Mesodermal cell (in vitro differentiated cells): ENCODE data around the gene SFXN2.

Experiments used
- H3K27ac ChIP-seq: 2 replicates; pipeline ENCODE4 v1.7.0; 2013; ENCODE audit warnings: mild to moderate bottlenecking, low read depth, low read length, moderate library complexity; ENCODE audit not compliant: severe bottlenecking
- H3K36me3 ChIP-seq: 2 replicates; pipeline ENCODE4 v1.7.1; 2013; ENCODE audit warnings: mild to moderate bottlenecking, low read length, moderate library complexity; ENCODE audit not compliant: control insufficient read depth, insufficient read depth
- H3K4me1 ChIP-seq: one replicate; pipeline ENCODE4 v1.7.1; 2013; ENCODE audit warnings: mild to moderate bottlenecking, low read length; ENCODE audit not compliant: insufficient read depth, control insufficient read depth, poor library complexity, severe bottlenecking
- H3K4me3 ChIP-seq: 2 replicates; pipeline ENCODE4 v1.7.0; 2013; ENCODE audit warnings: low read length, control low read depth, mild to moderate bottlenecking; ENCODE audit not compliant: insufficient read depth, poor library complexity, severe bottlenecking; ENCODE audit errors: extremely low read depth
- H3K9me3 ChIP-seq: 2 replicates; pipeline ENCODE4 v1.7.1; 2013; ENCODE audit warnings: mild to moderate bottlenecking, low read length, moderate library complexity; ENCODE audit not compliant: control insufficient read depth
- WGBS, 2 experiments: methylation state at CpG; one replicate each; pipeline ENCODE4 v1.1.5; 2013; ENCODE audit warnings: missing lambda C conversion rate in 2 of 2; ENCODE audit not compliant: insufficient coverage in 2 of 2; 5-methylcytosine and 5-hydroxymethylcytosine counted together

SFXN2 gene

GRCh38 chr10:102769375-102770107 is 55.1 kb downstream of the SFXN2 start:
- Histone ChIP-seq H3K9me3 (no peaks in the 10 kb centered on the region), H3K4me3 (no peak overlapping the region), H3K27ac (peak overlapping the region; percentile 76), H3K4me1 (peaks cover 27% of the 10 kb centered on the region), H3K36me3 (no peaks in the 10 kb centered on the region)
- 79 to 82% methylated on average over 3 to 4 of the region's 7 CpGs for WGBS, 2 experiments

GRCh38 chr10:102770108-102770482 is 55.7 kb downstream of the SFXN2 start:
- no peak overlapping the region for H3K4me3 ChIP-seq
- H3K36me3 ChIP-seq, result no peaks in the 10 kb centered on the region
- peaks cover 26% of the 10 kb centered on the region for H3K4me1 ChIP-seq
- H3K27ac ChIP-seq, result peak overlapping the region; percentile 76
- no peaks in the 10 kb centered on the region for H3K9me3 ChIP-seq
- WGBS, 2 experiments, result 80 to 88% methylated on average over 3 of the region's 3 CpGs

GRCh38 chr10:102770792-102771191 is 56.4 kb downstream of the SFXN2 start:
- Histone ChIP-seq H3K27ac (peak overlapping the region; percentile 76), H3K4me3 (no peak overlapping the region), H3K36me3 (no peaks in the 10 kb centered on the region), H3K4me1 (peaks cover 31% of the 10 kb centered on the region), H3K9me3 (no peaks in the 10 kb centered on the region)
- WGBS, 2 experiments, result 88 to 100% methylated on average over 1 of the region's 1 CpG

- Histone ChIP-seq H3K4me1 (peaks cover 45% of the 10 kb centered on the region), H3K27ac (no peak overlapping the region), H3K9me3 (no peaks in the 10 kb centered on the region), H3K36me3 (no peaks in the 10 kb centered on the region), H3K4me3 (no peak overlapping the region)
- WGBS, 2 experiments, result 100% methylated on average over 1 of the region's 1 CpG
These were observed 58.9 kb downstream of the SFXN2 start for GRCh38 chr10:102773320-102773719.

GRCh38 chr10:102773986-102774385 is 59.5 kb downstream of the SFXN2 start:
- H3K4me1 ChIP-seq, result peaks cover 49% of the 10 kb centered on the region
- no peak overlapping the region for H3K27ac ChIP-seq
- H3K36me3 ChIP-seq, result no peaks in the 10 kb centered on the region
- no peaks in the 10 kb centered on the region for H3K9me3 ChIP-seq
- WGBS, 2 experiments, result 84 to 85% methylated on average over 4 to 5 of the region's 5 CpGs
- no peak overlapping the region for H3K4me3 ChIP-seq

- 83 to 85% methylated on average over 14 to 15 of the region's 16 CpGs for WGBS, 2 experiments
- no peaks in the 10 kb centered on the region for H3K9me3 ChIP-seq
- H3K36me3 ChIP-seq, result peaks cover 5% of the 10 kb centered on the region
- peak overlapping the region; percentile 99 for H3K27ac ChIP-seq
- H3K4me1 ChIP-seq, result peaks cover 47% of the 10 kb centered on the region
- H3K4me3 ChIP-seq, result peak overlapping the region; percentile 46
These were observed 60.9 kb downstream of the SFXN2 start for GRCh38 chr10:102775201-102775934.

GRCh38 chr10:102775935-102776669 is 61.7 kb downstream of the SFXN2 start:
- 13 to 20% methylated on average over 8 to 14 of the region's 17 CpGs for WGBS, 2 experiments
- peaks cover 48% of the 10 kb centered on the region for H3K4me1 ChIP-seq
- peak overlapping the region; percentile 46 for H3K4me3 ChIP-seq

GRCh38 chr10:102776779-102777456 is 62.5 kb downstream of the SFXN2 start:
- peaks cover 56% of the 10 kb centered on the region for H3K4me1 ChIP-seq
- WGBS, 2 experiments, result 0 to 2% methylated on average over 4 to 7 of the region's 9 CpGs

More at GRCh38 chr10:102775935-102776669, 61.7 kb downstream of the SFXN2 start:
- Histone ChIP-seq H3K27ac (peak overlapping the region; percentile 99), H3K9me3 (no peaks in the 10 kb centered on the region), H3K36me3 (peaks cover 9% of the 10 kb centered on the region)

GRCh38 chr10:102777711-102778453 is 63.4 kb downstream of the SFXN2 start:
- H3K4me3 ChIP-seq, result no peak overlapping the region
- peak overlapping the region; percentile 99 for H3K27ac ChIP-seq
- 86 to 87% methylated on average over 13 to 14 of the region's 17 CpGs for WGBS, 2 experiments
- no peaks in the 10 kb centered on the region for H3K9me3 ChIP-seq
- peaks cover 9% of the 10 kb centered on the region for H3K36me3 ChIP-seq
- H3K4me1 ChIP-seq, result peaks cover 62% of the 10 kb centered on the region

More at GRCh38 chr10:102776779-102777456, 62.5 kb downstream of the SFXN2 start:
- Histone ChIP-seq H3K4me3 (peak overlapping the region; percentile 46), H3K36me3 (peaks cover 9% of the 10 kb centered on the region), H3K27ac (peak overlapping the region; percentile 99), H3K9me3 (no peaks in the 10 kb centered on the region)

- H3K36me3 ChIP-seq, result peaks cover 9% of the 10 kb centered on the region
- no peaks in the 10 kb centered on the region for H3K9me3 ChIP-seq
- no CpG with 5 or more reads among the region's 2 CpGs for WGBS, 2 experiments
- no peak overlapping the region for H3K27ac ChIP-seq
- H3K4me1 ChIP-seq, result peaks cover 70% of the 10 kb centered on the region
- H3K4me3 ChIP-seq, result no peak overlapping the region
These were observed 64.3 kb downstream of the SFXN2 start for GRCh38 chr10:102778781-102779180.
